Astrocyte (in vitro differentiated cells and primary cell): ENCODE data around the gene PGAM5. TPM values are rescaled to one million over a fixed set of nuclear protein-coding genes. Genes with fewer than 3 reads are reported as not detected.
A peak's percentile ranks its signal among the peaks of the same experiment; 100 is the strongest.

Experiments used
- DNase-seq: peaks from one replicate; pipeline ENCODE4 v3.0.0-alpha.2; 2010; ENCODE audit warnings: low read depth
- FAIRE-seq: peaks from 2 replicates; lab custom pipeline; 2011; peaks lifted over from hg19 to GRCh38; lab: Jason Lieb, UNC
- H2AFZ ChIP-seq: 2 replicates; pipeline ENCODE4 v1.6.0; 2012; ENCODE audit warnings: low read depth, low read length, inconsistent platforms
- H3K27ac ChIP-seq: 2 replicates; pipeline ENCODE4 v1.5.1; 2011; ENCODE audit warnings: low read depth, low read length, inconsistent platforms
- H3K27me3 ChIP-seq: 2 replicates; pipeline ENCODE4 v1.6.0; 2011; ENCODE audit warnings: low read length, inconsistent platforms; ENCODE audit not compliant: insufficient read depth
- H3K36me3 ChIP-seq: 2 replicates; pipeline ENCODE4 v1.5.1; 2011; ENCODE audit warnings: low read length, inconsistent platforms; ENCODE audit not compliant: insufficient read depth
- H3K4me1 ChIP-seq: 2 replicates; pipeline ENCODE4 v1.5.1; 2011; ENCODE audit warnings: low read length, inconsistent platforms; ENCODE audit not compliant: insufficient read depth
- H3K4me2 ChIP-seq: 2 replicates; pipeline ENCODE4 v1.6.0; 2012; ENCODE audit warnings: low read length, inconsistent platforms
- H3K4me3 ChIP-seq: 2 replicates; pipeline ENCODE4 v1.5.1; 2011; ENCODE audit warnings: low read depth, mild to moderate bottlenecking, low read length, inconsistent platforms; ENCODE audit not compliant: insufficient read depth
- H3K79me2 ChIP-seq: 2 replicates; pipeline ENCODE4 v1.6.0; 2012; ENCODE audit warnings: mild to moderate bottlenecking, low read length, inconsistent platforms; ENCODE audit not compliant: insufficient read depth
- H3K9ac ChIP-seq: 2 replicates; pipeline ENCODE4 v1.6.0; 2012; ENCODE audit warnings: mild to moderate bottlenecking, low read length, inconsistent platforms
- H3K9me3 ChIP-seq: 2 replicates; pipeline ENCODE4 v1.5.1; 2012; ENCODE audit warnings: low read depth, mild to moderate bottlenecking, low read length, inconsistent platforms; ENCODE audit not compliant: insufficient read depth
- H4K20me1 ChIP-seq: 2 replicates; pipeline ENCODE4 v1.6.0; 2012; ENCODE audit warnings: low read length, inconsistent platforms; ENCODE audit not compliant: insufficient read depth
- H3K27ac Mint-ChIP-seq: one replicate; pipeline ENCODE4 v1.8.0; 2021; ENCODE audit warnings: mild to moderate bottlenecking, mixed read lengths; ENCODE audit not compliant: unreplicated experiment
- H3K27me3 Mint-ChIP-seq: one replicate; pipeline ENCODE4 v1.8.0; 2021; ENCODE audit warnings: low read depth, mixed read lengths; ENCODE audit not compliant: unreplicated experiment
- H3K36me3 Mint-ChIP-seq: one replicate; pipeline ENCODE4 v1.8.0; 2021; ENCODE audit warnings: low read depth, mixed read lengths; ENCODE audit not compliant: unreplicated experiment
- H3K4me1 Mint-ChIP-seq: one replicate; pipeline ENCODE4 v1.8.0; 2021; ENCODE audit warnings: low read depth, mixed read lengths; ENCODE audit not compliant: unreplicated experiment
- H3K4me3 Mint-ChIP-seq: one replicate; pipeline ENCODE4 v1.8.0; 2021; ENCODE audit warnings: mild to moderate bottlenecking, moderate library complexity, mixed read lengths; ENCODE audit not compliant: unreplicated experiment
- H3K9me3 Mint-ChIP-seq: one replicate; pipeline ENCODE4 v1.8.0; 2021; ENCODE audit warnings: mild to moderate bottlenecking, mixed read lengths; ENCODE audit not compliant: unreplicated experiment
- EZH2 ChIP-seq: IDR thresholded peaks from 2 replicates; pipeline ENCODE4 v1.6.1; 2012; ENCODE audit warnings: mild to moderate bottlenecking, low read length, inconsistent platforms; ENCODE audit not compliant: insufficient read depth
- total RNA-seq: library from RNA; stranded (reverse); gene quantifications from 2 replicates; pipeline ENCODE4 v1.2.1, GENCODE V29; 2021
- TF ChIP-seq, protein P1 (sequence below): IDR thresholded peaks from 2 replicates; pipeline ENCODE4 v1.5.1; 2011; ENCODE audit warnings: low read depth, mild to moderate bottlenecking, inconsistent platforms, low read length, moderate library complexity; ENCODE audit not compliant: insufficient read depth

Gene PGAM5
- total RNA-seq, 1 donor from 2014 or later, result 43.4 TPM

DNA sequence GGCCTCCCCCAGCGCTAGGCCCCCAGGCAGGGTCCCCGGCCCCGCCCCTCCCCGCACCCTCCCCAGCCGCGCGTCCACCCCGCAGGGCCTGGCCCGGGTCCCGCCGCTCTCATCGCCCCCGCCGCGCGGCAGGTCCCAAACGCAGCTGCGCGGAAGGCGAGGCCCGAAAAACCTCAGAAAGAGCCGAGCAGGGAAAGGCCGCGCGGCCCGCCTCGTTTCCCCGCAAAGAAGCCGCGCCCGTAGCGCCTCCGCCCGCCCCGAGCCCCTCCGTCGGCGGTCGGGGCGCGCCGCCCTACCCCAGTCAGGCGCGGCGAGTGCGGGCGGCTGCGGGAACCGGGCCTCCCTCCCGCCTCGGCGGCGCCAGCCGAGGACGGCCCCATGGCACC, 23.8 kb upstream of the PGAM5 start:
- peak overlapping the region; percentile 73 for H2AFZ ChIP-seq
- peaks cover 2% of the 10 kb centered on the region for H3K4me1 ChIP-seq
- H3K4me2 ChIP-seq, result peak overlapping the region; percentile 86
- no peaks in the 10 kb centered on the region for H3K27me3 Mint-ChIP-seq
- H3K36me3 Mint-ChIP-seq, result peaks cover 2% of the 10 kb centered on the region
- TF ChIP-seq EZH2, result no peak
- TF ChIP-seq, protein P1, sequence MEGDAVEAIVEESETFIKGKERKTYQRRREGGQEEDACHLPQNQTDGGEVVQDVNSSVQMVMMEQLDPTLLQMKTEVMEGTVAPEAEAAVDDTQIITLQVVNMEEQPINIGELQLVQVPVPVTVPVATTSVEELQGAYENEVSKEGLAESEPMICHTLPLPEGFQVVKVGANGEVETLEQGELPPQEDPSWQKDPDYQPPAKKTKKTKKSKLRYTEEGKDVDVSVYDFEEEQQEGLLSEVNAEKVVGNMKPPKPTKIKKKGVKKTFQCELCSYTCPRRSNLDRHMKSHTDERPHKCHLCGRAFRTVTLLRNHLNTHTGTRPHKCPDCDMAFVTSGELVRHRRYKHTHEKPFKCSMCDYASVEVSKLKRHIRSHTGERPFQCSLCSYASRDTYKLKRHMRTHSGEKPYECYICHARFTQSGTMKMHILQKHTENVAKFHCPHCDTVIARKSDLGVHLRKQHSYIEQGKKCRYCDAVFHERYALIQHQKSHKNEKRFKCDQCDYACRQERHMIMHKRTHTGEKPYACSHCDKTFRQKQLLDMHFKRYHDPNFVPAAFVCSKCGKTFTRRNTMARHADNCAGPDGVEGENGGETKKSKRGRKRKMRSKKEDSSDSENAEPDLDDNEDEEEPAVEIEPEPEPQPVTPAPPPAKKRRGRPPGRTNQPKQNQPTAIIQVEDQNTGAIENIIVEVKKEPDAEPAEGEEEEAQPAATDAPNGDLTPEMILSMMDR, result no peak
- no peaks in the 10 kb centered on the region for H3K9me3 ChIP-seq
- peaks cover 2% of the 10 kb centered on the region for H3K4me1 Mint-ChIP-seq
- H3K27ac ChIP-seq, result peak overlapping the region; percentile 56
- H3K36me3 ChIP-seq, result no peaks in the 10 kb centered on the region
- no peak overlapping the region for H3K27ac Mint-ChIP-seq
- peak overlapping the region; percentile 83 for H3K9ac ChIP-seq
- no peaks in the 10 kb centered on the region for H3K27me3 ChIP-seq
- H3K4me3 Mint-ChIP-seq, result peak overlapping the region; percentile 73
- H3K4me3 ChIP-seq, result peak overlapping the region; percentile 66
- peaks cover 36% of the 10 kb centered on the region for H3K79me2 ChIP-seq
- peaks cover 15% of the 10 kb centered on the region for H4K20me1 ChIP-seq
- H3K9me3 Mint-ChIP-seq, result no peaks in the 10 kb centered on the region
- FAIRE-seq, result no peak
- DNase-seq, result no peak

DNA sequence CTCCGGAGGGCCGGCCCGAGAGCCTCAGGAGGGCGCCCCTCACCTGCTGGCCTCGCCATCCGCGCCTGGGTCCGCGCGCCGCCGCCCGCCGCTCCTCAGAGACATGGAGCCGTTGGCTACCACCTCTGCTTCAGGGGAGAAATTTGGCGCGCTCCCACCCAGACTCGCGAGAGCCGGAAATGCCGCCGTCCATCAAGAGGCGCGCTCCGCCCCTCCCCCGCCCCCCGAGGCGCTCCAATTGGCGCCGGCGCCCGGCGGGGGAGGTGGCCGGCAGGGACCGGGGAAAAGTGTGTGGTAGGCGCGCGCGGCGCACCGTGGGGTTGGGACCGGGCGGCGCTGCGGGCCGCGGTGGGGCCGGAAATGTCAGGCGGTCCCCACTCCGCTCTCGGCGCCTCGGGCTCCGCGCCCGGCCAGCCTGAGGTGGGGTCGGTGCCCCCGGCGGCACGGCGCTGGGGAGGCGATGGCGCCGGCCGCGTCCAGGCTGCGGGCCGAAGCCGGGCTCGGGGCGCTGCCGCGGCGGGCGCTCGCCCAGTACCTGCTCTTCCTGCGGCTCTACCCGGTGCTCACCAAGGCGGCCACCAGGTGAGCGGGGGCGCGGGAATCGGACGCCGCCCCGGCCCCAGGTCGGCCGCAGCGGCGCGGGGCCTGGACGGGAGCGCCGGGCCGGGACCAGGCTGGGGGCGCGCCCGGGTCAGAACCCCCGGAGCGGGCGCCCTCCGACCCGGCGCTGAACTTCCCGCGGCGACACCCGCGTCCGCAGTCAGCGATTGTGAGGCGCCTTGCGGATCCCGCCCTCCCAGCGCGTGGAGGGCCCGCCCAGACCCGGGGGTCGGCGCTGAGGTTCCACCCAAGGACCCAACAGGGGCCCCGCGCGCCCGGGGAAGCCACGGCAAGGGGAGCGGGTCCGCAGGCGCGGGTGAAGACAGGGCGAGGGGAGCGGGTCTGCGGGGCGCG, 23.2 kb upstream of the PGAM5 start, which contains the start of the genes POLE and PXMP2:
Gene POLE (minus strand): TSS at position 132 of the 954 bp plus-strand sequence. CDS start 27 bp downstream, at position 105.
Gene PXMP2 (plus strand): TSS at position 377 of the 954 bp plus-strand sequence. CDS start 84 bp downstream, at position 461.
- H2AFZ ChIP-seq, result peak within 1 kb of the TSS; percentile 73
- H3K27me3 ChIP-seq, result no peaks in the 10 kb centered on the region
- peaks cover 2% of the 10 kb centered on the region for H3K4me1 ChIP-seq
- peaks cover 2% of the 10 kb centered on the region for H3K36me3 Mint-ChIP-seq
- peak within 1 kb of the TSS; percentile 66 for H3K4me3 ChIP-seq
- H3K4me3 Mint-ChIP-seq, result peak within 1 kb of the TSS; percentile 73
- peak within 1 kb of the TSS; percentile 56 for H3K27ac ChIP-seq
- H3K27ac Mint-ChIP-seq, result no peak within 1 kb of the TSS
- no peaks in the 10 kb centered on the region for H3K27me3 Mint-ChIP-seq
- H3K9me3 Mint-ChIP-seq, result no peaks in the 10 kb centered on the region
- peak within 1 kb of the TSS; percentile 83 for H3K9ac ChIP-seq
- peak within 1 kb of the TSS; percentile 86 for H3K4me2 ChIP-seq
- DNase-seq (peak; percentile 82), FAIRE-seq (no peak)
- H3K9me3 ChIP-seq, result no peaks in the 10 kb centered on the region
- H3K79me2 ChIP-seq, result peaks cover 34% of the 10 kb centered on the region
- H4K20me1 ChIP-seq, result peaks cover 15% of the 10 kb centered on the region
- TF ChIP-seq, protein P1, result no peak
- no peak for TF ChIP-seq EZH2
- H3K4me1 Mint-ChIP-seq, result peaks cover 2% of the 10 kb centered on the region
- no peaks in the 10 kb centered on the region for H3K36me3 ChIP-seq
